HepG2 (cell line): ENCODE data around the gene KLHDC4. TPM values are rescaled to one million over a fixed set of nuclear protein-coding genes. Genes with fewer than 3 reads are reported as not detected.

Source experiments
- ATF2 ChIP-seq: sonication (generic); formaldehyde crosslinking; IDR thresholded peaks from 2 replicates; pipeline ENCODE4 v1.4.0; 2020; ENCODE audit warnings: missing genetic modification reagents
- ATF3 ChIP-seq: sonication (generic); formaldehyde crosslinking; IDR thresholded peaks from 2 replicates; pipeline ENCODE4 v1.4.0; 2020; ENCODE audit warnings: missing genetic modification reagents
- BRF2 ChIP-seq: sonication (generic); formaldehyde crosslinking; IDR thresholded peaks from 2 replicates; pipeline ENCODE4 v1.8.1; 2022; ENCODE audit warnings: mild to moderate bottlenecking, missing genetic modification reagents
- CHD4 ChIP-seq: fragments of 200-600 bp; sonication (generic); IDR thresholded peaks from 2 replicates; pipeline ENCODE4 v1.7.0; 2017; ENCODE audit warnings: mild to moderate bottlenecking, low read length, borderline replicate concordance
- CREB3 ChIP-seq: sonication (generic); formaldehyde crosslinking; IDR thresholded peaks from 2 replicates; pipeline ENCODE4 v1.5.0; 2020; ENCODE audit warnings: missing genetic modification reagents
- HNRNPL ChIP-seq: fragments of 200-400 bp; formaldehyde crosslinking; IDR thresholded peaks from 2 replicates; pipeline ENCODE4 v1.6.1; 2017; ENCODE audit warnings: mild to moderate bottlenecking, low read depth, low read length
- JDP2 ChIP-seq: sonication (generic); formaldehyde crosslinking; IDR thresholded peaks from 2 replicates; pipeline ENCODE4 v1.8.1; 2022; ENCODE audit warnings: missing genetic modification reagents, borderline replicate concordance
- MED1 ChIP-seq: sonication (generic); formaldehyde crosslinking; IDR thresholded peaks from 2 replicates; pipeline ENCODE4 v1.4.0; 2020; ENCODE audit warnings: missing genetic modification reagents
- PHF8 ChIP-seq: sonication (generic); formaldehyde crosslinking; IDR thresholded peaks from 2 replicates; pipeline ENCODE4 v1.5.0; 2020; ENCODE audit warnings: missing genetic modification reagents
- PRMT3 ChIP-seq: sonication (generic); formaldehyde crosslinking; IDR thresholded peaks from 2 replicates; pipeline ENCODE4 v1.8.1; 2022; ENCODE audit warnings: low read depth, mild to moderate bottlenecking, moderate library complexity, missing genetic modification reagents, borderline replicate concordance
- TBX3 ChIP-seq: fragments of 450-650 bp; IDR thresholded peaks from 2 replicates; pipeline ENCODE4 v1.6.1; 2017; ENCODE audit warnings: antibody characterized with exemption, mild to moderate bottlenecking, inconsistent platforms, borderline replicate concordance
- ZBTB33 ChIP-seq: sonication (generic); formaldehyde crosslinking; IDR thresholded peaks from 2 replicates; pipeline ENCODE4 v1.4.0; 2020; ENCODE audit warnings: missing genetic modification reagents
- ZNF17 ChIP-seq: sonication (generic); formaldehyde crosslinking; IDR thresholded peaks from 2 replicates; pipeline ENCODE4 v1.5.0; 2020; ENCODE audit warnings: mild to moderate bottlenecking, missing genetic modification reagents
- ZNF530 ChIP-seq: sonication (generic); formaldehyde crosslinking; IDR thresholded peaks from 2 replicates; pipeline ENCODE4 v1.5.0; 2020; ENCODE audit warnings: low read depth, mild to moderate bottlenecking, missing genetic modification reagents
- ZNF674 ChIP-seq: sonication (generic); formaldehyde crosslinking; IDR thresholded peaks from 2 replicates; pipeline ENCODE4 v1.5.0; 2020; ENCODE audit warnings: low read depth, mild to moderate bottlenecking, missing genetic modification reagents
- ZNF687 ChIP-seq: sonication (generic); formaldehyde crosslinking; IDR thresholded peaks from 2 replicates; pipeline ENCODE4 v1.5.1; 2020; ENCODE audit warnings: mild to moderate bottlenecking, missing genetic modification reagents, moderate library complexity
- ZNF746 ChIP-seq: sonication (generic); formaldehyde crosslinking; IDR thresholded peaks from 2 replicates; pipeline ENCODE4 v1.8.0; 2022; ENCODE audit warnings: mild to moderate bottlenecking, missing genetic modification reagents
- polyA plus RNA-seq, 8 experiments: library from polyadenylated mRNA; depleted of rRNA in 3 of 8; stranded (reverse) in 7 of 8; unstranded in 1 of 8; fragments of >200 nt; fragmentation: Illumina TruSeq in 4 of 8; extraction: Trizol in 4 of 8; gene quantifications; 2 replicates each; pipeline versions ENCODE4 v1.2.1 to v1.2.3, GENCODE V29; 2011 to 2016; ENCODE audit warnings: low read depth in 4 of 8, missing spikeins in 1 of 8, mixed read lengths in 1 of 8; ENCODE audit not compliant: insufficient read depth in 1 of 8
- total RNA-seq, 5 experiments: library from RNA; depleted of rRNA; stranded (reverse); fragments of >200 nt; fragmentation: Illumina TruSeq; extraction: Trizol; gene quantifications; 2 replicates each; pipeline ENCODE4 v1.2.3, GENCODE V29; 2016; ENCODE audit warnings: low read depth in 1 of 5

The KLHDC4 gene
- total and polyA plus RNA-seq, 2 of the 13 experiments (the other 11 are each of a cell fraction or from before 2014, with no cell fraction given): 18.7 to 31.8 TPM

GRCh38 chr16:87806641-87807546 is 41.1 kb upstream of the KLHDC4 start (continued):
- TF ChIP-seq ZNF687 (CRISPR knock-in tag) (peak; percentile 83), JDP2 (CRISPR knock-in tag) (no peak), PRMT3 (CRISPR knock-in tag) (no peak), TBX3 (peak; percentile 85; the same call in 1 of the 2 replicates), ZNF17 (CRISPR knock-in tag) (no peak), CREB3 (CRISPR knock-in tag) (0 out of 2 replicates have a peak, but pooled peaks have one; percentile 37), ZNF674 (no peak; the same call in 1 of the 2 replicates), PHF8 (CRISPR knock-in tag) (peak; percentile 49; the same call in 1 of the 2 replicates), ZNF530 (CRISPR knock-in tag) (no peak), MED1 (peak; percentile 74), ATF3 (CRISPR knock-in tag) (peak; percentile 53; the same call in 1 of the 2 replicates), ZNF746 (CRISPR knock-in tag) (no peak), ATF2 (CRISPR knock-in tag) (no peak), BRF2 (no peak), CHD4 (no peak), ZBTB33 (peak; percentile 46; the same call in 1 of the 2 replicates), HNRNPL (0 out of 2 replicates have a peak, but pooled peaks have one; percentile 22)
